HG02943 (cell line): ENCODE measurements around the gene CTNNA2.
"Not testable (repeated sequence)": the region's sequence is repeated elsewhere in the genome, so short reads cannot be mapped to it uniquely, and the experiment has no call there.

Source experiments
- ATAC-seq: cut with Tn5 transposase; IDR thresholded peaks from one replicate; pipeline ENCODE4 v1.9.1; 2021; ENCODE audit warnings: mild to moderate bottlenecking, low read depth, moderate library complexity; ENCODE audit not compliant: unreplicated experiment

Gene CTNNA2

DNA sequence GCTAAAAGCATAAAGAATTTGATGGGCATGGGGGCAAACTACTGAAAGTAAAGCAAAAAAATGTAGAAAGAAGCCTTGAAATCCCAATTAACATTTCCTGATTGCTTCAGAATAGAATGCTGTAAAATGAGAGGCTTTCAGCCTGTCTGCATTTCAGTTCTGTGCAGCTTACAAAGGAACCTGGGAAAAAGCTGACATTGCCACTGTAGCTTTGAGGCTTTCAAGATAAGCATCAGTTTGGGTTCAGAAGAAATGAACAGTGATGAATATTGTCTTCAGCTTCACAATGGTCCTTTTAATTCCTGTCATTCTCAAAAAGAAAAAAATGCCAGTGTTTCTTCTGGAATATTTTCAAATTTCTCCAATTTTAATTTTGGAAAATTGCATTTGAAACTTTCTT lies 549.0 kb downstream of the CTNNA2 start:
- no peak for ATAC-seq

DNA sequence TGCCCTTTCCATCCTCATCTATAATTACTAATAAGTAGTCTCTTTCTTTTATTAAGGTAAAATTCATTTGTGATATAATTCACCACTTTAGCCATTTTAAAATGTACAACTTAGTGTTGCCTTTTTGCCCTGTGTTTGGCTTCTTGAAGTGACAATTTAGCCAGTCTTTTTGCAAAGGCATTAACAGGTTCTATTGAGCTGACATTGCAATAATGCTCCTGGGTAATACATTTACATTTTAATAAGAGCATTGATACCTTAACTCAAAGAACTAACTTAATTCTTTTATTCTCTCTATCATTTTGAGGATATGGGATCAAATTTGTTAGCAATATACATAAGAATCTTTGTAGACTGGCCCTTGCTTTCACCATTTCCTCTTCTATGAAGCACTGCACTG lies 549.4 kb downstream of the CTNNA2 start:
- no peak for ATAC-seq

DNA sequence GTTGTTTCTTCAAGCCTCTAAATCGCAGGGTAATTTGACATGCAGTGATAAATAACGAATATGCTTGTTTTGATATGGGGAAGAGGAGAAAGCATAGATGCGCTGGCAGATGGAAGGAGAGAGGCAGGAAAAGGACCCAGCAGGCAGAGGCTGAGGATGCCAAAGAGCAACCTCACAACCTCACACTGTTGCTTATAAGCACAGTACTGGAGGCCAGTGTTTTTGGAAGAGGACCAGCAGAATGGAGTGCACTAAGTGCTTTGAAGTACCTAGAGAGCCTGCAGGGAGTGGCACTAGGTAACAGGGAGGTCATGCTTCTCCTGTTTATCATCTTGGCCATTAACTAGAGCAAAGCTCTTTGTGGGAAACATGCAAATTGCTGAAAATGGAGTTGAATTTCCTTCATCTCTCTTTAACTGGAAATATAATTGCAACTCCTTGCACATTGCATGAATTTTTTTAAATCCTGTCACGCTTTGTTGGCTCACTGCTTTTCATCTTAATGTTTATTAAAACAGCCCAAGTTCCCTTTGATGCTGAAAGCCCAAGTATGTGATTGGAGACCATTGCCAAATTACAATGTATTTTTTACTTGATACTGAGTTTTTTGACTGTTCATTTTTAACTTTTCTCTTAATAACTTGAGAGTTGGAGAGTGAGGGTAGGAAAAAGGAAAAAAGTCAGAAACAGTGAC lies 555.3 kb downstream of the CTNNA2 start:
- no peak for ATAC-seq

DNA sequence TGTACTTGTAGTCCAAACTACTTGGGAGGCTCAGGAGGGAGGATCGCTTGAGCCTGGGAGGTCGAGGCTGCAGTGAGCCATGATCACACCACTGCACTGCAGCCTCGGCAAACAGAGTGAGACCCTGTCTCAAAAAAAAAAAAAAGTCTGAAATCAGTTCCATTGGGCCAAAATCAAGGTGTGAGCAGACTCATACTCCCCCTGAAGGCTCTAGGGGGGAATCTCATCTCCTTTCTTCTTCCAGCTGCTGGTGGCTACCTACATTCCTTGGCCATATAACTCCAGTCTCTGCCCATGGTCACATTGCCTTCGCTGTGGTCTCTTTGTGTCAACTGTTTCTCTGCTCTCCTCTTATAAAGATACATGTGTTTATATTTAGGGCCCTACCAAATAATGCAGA lies 557.7 kb downstream of the CTNNA2 start:
- no peak for ATAC-seq

DNA sequence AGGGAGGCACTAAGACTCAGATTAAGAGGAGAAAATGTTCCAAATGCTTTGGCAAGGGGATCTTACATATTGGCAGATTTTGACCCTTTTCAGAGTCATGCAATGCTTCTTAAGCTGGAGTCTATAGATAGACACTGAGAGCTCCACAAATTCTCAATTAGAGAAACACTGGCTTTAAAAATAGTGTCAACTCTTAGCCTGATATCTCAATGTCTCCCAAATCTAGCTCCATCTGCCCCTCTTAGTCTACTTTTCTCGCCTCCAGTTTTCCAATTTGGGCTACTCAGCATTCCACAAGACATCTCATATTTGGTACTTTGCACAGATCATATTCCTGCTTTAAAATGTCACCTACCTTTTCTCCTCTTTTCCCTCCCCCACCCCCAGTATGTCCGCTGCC lies 559.1 kb downstream of the CTNNA2 start:
- no peak for ATAC-seq

DNA sequence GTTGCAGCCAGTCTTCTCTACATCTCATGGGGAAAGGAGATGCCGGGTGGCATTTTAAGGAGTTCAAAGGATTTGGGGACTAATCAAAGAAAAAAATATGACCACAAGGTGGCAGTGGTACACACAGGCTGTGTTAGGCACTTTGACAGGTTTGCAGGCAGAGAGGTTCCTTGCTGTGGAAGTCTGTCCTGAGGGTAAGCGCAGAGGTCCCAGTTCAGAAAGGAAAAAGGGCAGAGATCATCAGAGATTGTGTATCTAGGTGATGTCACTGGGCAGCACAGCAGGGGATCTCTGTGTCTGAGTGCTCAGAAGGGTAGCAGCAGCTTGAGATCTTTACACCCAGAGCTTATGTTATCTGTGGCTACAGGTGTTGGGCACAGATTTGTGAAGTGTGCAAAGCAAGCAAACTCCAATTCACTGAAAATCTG lies 560.3 kb downstream of the CTNNA2 start:
- ATAC-seq, result no peak

DNA sequence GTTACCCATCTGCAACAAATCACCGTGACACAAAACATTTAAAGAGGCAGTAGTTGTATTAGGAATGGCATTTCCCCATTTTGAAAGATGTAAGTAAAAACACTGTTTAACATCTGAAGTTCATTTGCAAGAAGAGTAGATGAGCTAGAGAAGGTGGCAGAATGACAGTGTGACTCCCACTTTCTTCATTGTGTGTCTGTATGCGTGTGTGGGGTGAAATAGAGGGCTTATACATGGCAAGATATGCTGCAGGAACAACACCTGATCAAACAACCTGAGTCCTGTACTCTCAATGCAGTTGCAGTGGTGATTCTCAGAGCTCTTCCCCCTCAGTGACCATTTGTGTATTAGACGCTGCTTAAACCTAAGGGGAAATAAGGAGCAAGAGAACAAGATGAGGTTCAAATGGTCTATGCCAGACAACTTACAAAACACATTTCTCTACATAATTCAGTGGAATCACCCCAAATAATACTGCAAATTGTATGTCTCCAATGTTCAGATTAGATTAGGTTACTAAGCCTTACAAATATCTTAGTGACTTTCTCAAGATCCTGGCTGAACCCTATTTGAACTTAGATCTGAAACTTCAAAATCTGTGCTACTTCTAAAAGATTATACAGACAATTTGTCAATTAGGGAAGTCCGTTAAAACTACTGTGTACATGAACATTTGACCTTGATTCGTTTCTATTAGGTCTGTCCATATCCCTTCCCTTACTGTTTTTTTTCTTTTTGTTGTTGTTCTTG lies 561.6 kb downstream of the CTNNA2 start:
- ATAC-seq, result no peak

DNA sequence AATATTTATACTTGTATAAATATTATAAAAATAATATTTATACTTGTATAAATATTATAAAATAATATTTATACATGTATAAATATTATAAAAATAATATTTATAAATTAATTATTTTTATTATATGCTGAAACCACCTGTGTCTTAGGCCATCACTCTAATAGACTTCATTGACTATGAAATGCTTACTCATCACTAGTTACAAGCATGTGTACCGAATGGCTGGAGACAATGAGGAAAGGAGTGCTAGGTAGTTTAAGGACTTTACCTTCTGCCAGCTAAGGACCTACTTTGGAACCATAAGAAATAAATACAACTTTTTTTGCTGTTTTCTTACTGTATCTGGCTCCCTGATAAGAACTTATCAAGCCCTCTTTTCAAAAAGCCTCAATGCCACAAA lies 562.9 kb downstream of the CTNNA2 start:
- ATAC-seq, result no peak

DNA sequence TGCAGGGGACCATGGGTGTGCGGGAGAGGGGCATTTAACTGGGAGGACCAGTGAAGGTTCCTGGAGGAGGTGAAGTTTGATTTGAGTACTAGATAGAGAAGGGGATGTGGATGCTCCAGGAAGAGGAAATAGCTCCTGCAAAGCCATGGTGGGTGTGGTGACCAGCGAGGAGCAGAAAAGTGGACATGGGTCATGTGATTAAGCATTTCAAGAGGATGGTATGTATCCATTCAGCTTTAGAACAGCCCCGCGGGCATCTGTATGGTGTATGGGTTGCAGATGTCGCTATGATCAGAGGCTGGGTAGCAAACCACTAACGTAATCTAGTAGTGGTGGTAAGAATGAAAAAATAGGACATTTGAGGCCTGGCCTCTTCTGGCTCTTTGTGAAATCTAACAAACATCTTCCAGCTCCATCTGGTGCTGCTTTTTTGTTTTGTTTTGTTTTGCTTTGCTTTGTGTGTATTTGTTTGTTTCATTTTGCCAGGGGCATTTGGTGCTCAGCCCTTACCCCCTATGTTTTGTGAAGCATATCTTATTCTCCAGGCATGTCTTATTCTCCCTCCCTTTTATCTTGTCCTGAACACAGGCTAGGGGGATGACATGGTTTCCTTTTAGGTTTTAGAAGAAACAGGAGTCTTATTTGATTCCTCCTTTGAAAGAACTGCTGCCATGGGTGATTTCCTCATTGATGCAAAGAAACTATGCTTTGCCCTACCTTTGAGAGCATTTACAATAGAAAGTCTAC lies 565.6 kb downstream of the CTNNA2 start:
- ATAC-seq, result no peak

DNA sequence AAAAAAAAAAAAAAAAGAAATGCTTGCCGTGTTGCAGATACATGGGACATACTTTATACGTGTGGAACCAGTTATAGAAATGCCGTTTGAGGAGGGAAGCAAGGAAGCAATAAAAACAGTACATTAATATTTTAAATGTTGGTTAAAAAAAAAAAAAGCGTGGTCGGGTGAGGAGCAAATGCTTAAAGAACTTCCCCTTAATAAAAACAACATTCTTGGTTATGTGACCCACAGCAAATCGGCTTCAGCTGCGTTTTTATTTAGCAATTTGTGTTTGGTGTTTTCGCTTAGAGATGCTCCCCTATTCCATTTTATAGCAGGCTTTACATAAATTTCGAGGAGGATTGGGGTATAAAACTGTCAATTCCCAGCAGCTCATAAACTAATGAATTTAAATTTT lies 568.1 kb downstream of the CTNNA2 start:
- ATAC-seq, result no peak

DNA sequence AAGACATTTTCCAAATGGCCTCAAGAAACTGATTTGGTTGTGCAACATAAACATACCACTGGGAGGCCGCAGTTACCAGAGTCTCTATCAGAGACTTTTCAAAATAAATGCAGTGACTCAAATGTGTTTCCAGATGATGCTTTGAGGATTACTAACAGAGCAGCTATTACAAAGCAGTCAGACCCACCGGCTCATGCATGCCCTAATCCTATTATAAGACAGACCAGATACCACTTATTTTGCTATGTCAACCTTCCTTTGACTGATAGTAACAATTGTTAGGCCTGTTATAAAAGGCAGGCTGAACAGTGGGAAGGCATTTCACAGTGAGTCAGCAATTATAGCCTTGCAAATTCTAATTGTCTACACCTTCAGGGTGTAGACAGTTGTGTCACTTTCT lies 574.0 kb downstream of the CTNNA2 start:
- no peak for ATAC-seq

DNA sequence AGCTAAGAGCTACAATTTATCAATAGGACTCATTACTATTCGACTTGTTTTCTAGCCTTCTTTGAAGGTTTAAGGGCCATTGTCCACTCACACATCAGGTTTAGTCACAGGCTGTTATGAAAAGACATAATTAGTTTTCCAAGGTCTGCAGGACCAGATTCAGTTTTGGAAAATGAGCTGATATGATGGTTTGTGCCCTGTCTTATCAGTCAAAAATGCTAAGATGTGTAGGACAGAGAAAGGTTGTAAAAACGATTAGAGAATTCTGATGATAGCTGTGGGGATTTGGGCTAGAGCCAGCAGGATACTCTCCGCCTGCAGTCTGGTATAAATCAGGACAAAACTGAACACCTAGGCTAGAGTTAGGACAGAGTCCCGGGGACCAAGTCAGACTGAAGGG lies 578.4 kb downstream of the CTNNA2 start:
- no peak for ATAC-seq

DNA sequence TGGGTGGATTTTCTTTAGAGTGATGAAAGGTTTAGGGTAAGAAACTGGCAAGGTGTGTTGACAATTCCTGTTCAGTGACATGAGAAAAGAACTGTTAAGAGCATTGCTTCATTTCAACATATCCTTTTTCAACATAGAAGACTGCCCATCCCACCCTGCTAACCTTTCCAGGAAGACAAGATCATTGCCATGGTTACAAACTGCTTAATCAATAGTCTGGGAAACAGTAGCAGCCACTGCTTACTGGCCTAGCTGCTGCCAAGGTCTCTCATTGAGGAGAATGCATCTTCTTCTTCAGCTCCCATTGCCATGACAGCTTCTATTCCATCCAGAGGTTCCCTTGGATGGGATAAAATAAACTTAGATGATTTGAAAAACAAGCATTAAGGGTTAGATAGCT lies 579.6 kb downstream of the CTNNA2 start:
- ATAC-seq, result no peak

DNA sequence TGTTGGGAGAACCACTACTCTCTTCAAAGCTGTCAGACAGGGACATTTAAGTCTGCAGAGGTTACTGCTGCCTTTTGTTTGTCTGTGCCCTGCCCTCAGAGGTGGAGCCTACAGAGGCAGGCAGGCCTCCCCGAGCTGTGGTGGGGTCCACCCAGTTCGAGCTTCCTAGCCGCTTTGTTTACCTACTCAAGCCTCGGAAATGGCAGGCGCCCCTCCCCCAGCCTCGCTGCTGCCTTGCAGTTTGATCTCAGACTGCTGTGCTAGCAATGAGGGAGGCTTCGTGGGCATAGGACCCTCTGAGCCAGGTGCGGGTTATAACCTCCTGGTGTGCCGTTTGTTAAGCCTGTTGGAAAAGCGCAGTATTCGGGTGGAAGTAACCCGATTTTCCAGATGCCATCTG lies 585.7 kb downstream of the CTNNA2 start:
- ATAC-seq, result not testable (repeated sequence)

DNA sequence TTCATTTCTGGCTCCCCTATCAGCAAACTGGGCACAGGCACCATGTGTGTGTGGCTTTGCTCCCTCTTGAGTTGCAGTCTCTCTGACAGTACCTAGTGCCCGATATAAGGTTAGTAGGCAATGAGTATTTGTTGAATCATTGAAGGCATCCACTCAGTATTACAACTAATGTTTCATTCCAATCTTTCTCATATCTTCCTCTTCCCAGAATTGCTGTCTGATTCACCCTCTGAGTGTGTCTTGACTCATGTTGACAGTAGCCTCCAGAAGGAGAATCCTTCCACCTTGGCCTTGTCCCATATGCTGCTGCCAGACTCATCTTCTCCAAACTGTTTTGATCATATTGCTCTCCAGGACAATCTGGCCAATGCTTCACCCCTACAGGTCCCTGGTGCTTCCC lies 589.2 kb downstream of the CTNNA2 start:
- ATAC-seq, result no peak

DNA sequence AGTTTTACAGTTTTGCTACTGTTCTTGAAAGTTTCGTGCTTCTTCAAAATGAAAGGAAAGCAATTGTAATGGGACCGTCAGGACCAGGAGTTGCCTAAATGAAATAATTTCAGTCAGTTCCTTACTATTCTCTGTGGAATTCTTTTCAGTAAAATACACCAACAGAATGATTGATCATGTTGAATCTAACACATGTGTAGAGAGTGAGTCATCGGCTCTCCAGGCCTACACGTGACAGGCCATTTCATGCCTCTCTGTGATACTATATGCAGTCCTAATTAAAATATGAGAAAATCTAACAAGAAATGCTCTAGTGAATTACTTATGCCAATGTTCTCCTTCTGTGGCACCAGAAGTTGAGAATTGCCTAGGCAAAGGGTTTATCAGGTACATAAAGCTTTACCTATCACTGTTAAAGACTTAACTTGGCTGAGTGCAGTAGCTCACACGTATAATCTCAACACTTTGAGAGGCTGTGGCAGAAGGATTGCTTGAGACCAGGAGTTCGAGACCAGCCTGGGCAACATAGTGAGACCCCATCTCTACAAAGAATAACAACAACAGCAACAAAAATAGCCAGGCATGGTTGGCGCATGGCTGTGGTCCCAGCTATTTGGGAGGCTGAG lies 592.3 kb downstream of the CTNNA2 start:
- ATAC-seq, result no peak

DNA sequence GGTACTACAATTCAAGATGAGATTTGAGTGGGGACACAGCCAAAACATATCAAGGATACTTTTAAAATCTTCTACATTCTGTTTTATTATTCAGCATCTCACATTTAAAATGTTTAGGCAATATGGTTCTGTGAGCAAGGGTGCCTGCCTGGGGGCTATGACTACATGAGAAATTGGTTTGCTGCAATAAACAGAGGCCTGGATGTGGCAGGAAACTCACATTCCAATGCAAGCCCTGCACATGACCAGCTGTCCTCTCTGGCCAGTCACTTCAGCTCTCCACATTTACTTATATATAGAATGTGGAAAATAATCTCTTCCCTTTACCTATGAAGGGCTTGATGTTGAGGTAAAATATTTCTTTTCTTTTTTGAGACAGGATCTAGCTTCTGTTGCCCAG lies 598.3 kb downstream of the CTNNA2 start:
- ATAC-seq, result no peak

DNA sequence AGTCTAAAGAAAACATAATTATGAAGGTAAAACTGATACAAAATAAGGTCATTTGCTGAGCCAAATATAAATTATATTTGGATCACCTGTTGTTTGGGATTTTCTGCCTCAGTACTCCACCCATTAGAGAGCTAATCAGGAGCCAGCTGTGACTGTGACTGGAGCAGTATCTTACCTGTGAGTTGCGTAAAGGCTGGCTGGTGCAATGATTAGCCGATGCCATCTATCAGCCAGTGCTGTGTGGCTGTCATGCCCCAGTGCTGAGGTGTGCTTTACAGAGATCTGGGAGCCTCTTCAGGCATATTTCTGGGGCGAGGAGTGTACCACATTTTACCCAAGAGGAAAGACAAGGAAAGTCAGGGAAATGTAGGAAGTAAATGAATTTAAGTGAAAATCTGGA lies 599.9 kb downstream of the CTNNA2 start:
- ATAC-seq, result no peak

DNA sequence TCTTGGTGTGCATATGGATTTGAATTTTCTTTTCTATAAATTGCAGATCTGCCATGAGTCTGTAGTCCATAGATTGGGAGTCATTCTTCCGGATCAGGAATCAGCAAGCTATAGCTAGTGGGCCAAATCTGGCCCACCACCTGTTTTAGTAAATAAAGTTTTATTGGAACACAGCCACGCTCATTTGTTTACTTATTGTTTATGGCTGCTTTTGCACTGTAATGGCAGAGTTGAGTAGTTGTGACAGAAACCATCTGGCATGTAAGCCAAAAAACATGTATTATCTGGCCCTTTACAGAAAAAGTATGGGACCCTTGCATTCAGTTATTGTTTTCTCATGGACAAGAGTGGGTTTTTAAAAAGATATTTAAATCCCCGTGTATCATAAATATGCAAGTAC lies 600.5 kb downstream of the CTNNA2 start:
- no peak for ATAC-seq

DNA sequence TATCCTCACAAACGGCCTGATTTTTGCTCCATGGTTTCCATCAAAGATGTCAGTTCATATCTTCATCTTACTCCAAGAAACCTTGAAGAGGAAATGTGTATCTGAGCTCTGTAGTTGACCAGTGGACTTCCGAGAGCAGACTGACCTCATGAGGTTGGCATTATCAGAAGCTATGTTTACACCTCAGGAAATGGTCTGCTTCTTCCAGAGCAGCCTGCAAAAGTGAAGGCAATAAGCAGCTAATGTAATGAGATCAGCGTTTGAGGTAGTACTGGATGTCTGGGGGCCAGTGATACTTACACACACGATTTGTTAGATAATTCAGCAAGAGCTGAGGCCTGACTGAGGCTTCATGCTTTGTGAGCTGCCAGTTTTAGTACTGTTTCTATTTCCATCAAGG lies 602.0 kb downstream of the CTNNA2 start:
- ATAC-seq, result no peak

DNA sequence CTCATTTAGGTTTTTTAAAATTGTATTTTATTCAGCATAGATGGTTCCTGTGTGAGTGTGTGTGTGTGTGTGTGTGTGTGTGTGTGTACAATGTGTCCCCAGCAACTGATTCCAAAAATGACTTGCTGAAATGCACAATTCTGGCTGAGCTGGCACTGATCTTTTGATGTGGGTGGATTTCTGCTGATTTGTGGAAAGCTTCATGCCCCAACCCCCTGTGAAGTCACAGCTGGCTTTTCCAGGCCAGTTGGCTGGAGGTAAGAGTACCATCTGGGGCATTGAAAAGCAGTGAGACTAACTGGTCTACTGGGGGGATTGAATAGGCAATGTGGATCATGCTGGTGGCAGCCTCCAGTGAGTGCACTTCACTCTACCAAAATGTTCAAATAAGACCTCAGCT lies 604.5 kb downstream of the CTNNA2 start:
- ATAC-seq, result no peak
